Measurements from ENCODE around the gene PRKG2. TPM values are rescaled to one million over a fixed set of nuclear protein-coding genes. Genes with fewer than 3 reads are reported as not detected.

PRKG2 gene
- total RNA-seq, 1 donor from 2014 or later: 2.3 TPM

DNA sequence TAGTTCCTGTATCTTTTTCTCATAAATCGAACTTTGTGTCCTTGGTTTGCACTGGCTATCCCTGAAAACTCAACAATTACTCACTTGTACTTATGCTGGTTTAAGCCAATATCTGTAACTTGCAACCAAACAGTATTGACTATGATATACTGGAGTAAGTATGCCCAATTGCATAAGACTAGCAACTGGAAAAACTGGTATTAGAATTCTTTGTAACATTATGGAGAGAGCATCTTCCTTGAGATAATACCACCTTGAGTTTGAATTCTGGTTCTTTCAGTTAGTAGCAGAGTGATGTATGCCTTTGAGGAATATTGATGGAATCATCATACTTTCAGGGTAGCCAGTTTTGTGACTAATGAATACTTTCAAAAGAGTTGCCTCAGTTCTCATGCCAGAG is 156.4 kb downstream of the PRKG2 start:
- Histone ChIP-seq H3K79me2 (ENCODE audit: low read depth) (no peaks in the 10 kb centered on the region), H3K27ac (no peak overlapping the region)

DNA sequence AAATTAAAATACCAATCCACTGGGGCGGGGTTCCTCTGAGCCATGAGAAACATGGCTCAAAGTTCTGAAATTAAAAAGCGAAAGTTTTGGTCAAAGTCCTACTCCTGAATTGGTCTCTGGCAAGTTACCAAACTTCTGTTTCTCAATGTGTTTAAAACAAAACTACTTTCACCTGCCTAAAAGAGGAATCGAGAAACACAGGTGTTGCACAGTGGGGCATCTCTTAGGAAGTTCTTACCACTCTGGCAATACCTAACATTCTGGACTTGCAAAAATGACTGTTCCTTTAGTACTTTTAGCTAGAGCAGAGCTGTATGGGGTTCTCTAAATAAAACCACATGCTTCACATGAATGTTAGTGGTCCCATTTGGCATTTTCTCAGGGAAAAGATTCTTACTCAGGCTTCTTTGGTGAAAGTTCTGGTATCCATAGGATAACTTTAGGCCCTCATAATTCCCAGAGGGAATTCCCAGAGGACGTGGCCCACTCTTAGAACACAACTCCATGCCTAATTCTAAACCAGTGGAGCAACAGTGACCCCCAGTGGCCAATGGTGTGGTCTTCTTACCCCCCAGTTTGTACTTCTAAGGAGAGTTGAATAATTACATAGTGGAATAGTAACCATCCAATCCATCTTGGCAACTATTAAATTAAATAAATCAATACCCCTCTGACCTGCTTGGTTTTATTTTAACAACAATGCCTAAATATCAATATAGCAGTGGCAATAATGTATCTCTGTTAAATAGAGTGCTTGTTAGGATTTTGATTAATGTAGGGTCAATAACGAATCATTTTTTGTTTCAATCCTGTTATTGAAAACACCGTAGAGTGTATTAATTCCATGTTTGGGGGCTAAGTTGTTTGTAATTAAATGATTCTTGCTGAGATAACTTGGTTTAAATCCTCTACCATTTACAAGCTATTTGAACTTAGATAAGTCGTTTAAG is 162.6 kb downstream of the PRKG2 start:
- Histone ChIP-seq H3K9ac (no peak overlapping the region), H3K79me2 (ENCODE audit: low read depth) (no peaks in the 10 kb centered on the region), H3K27ac (no peak overlapping the region), H4K20me1 (ENCODE audit: low read depth) (no peaks in the 10 kb centered on the region), H3F3A (ENCODE audit: low read depth) (no peaks in the 10 kb centered on the region), H3K9me3 (ENCODE audit: low read depth) (no peaks in the 10 kb centered on the region), H3K36me3 (no peaks in the 10 kb centered on the region), H3K27me3 (peaks cover 35% of the 10 kb centered on the region), H3K4me2 (no peak overlapping the region), H3K4me1 (no peaks in the 10 kb centered on the region), H3K4me3 (no peak overlapping the region), H2AFZ (replicated peaks) (peak overlapping the region; percentile 61)
- Mint-ChIP-seq H3K27me3 (ENCODE audit: insufficient read depth, low read depth) (peaks cover 2% of the 10 kb centered on the region), H3K27ac (no peak overlapping the region), H3K4me3 (no peak overlapping the region), H3K36me3 (no peaks in the 10 kb centered on the region), H3K9me3 (no peaks in the 10 kb centered on the region), H3K4me1 (no peaks in the 10 kb centered on the region)
- TF ChIP-seq EZH2 (IDR thresholded peaks at IDR 0.05): no peak
- TF ChIP-seq CTCF (IDR thresholded peaks at IDR 0.05): peak; percentile 88
- DNase-seq (ENCODE audit: low spot score): peak; percentile 82

More for the DNA sequence above, 156.4 kb downstream of the PRKG2 start:
- H3K27me3 Mint-ChIP-seq (ENCODE audit: insufficient read depth, low read depth): peaks cover 2% of the 10 kb centered on the region
- Histone ChIP-seq H2AFZ (replicated peaks) (no peak overlapping the region), H3K27me3 (peaks cover 19% of the 10 kb centered on the region), H3K9ac (no peak overlapping the region), H3K9me3 (ENCODE audit: low read depth) (no peaks in the 10 kb centered on the region), H3K4me1 (no peaks in the 10 kb centered on the region), H3K4me3 (no peak overlapping the region), H3F3A (ENCODE audit: low read depth) (no peaks in the 10 kb centered on the region), H3K4me2 (no peak overlapping the region), H4K20me1 (ENCODE audit: low read depth) (no peaks in the 10 kb centered on the region), H3K36me3 (no peaks in the 10 kb centered on the region)
- no peak overlapping the region for H3K27ac Mint-ChIP-seq
- H3K4me3 Mint-ChIP-seq: no peak overlapping the region
- no peaks in the 10 kb centered on the region for H3K9me3 Mint-ChIP-seq
- no peaks in the 10 kb centered on the region for H3K36me3 Mint-ChIP-seq
- H3K4me1 Mint-ChIP-seq: no peaks in the 10 kb centered on the region
- TF ChIP-seq EZH2phosphoT487 (IDR thresholded peaks at IDR 0.05) (no peak), CTCF (IDR thresholded peaks at IDR 0.05) (no peak), EZH2 (IDR thresholded peaks at IDR 0.05) (no peak)
- no peak for DNase-seq (ENCODE audit: low spot score)

GRCh38 chr4:81049907-81050306 is 165.1 kb downstream of the PRKG2 start:
- Histone ChIP-seq H3K9ac (no peak overlapping the region), H3K4me1 (no peaks in the 10 kb centered on the region), H3K27me3 (peaks cover 37% of the 10 kb centered on the region), H3K27ac (no peak overlapping the region), H3K9me3 (ENCODE audit: low read depth) (no peaks in the 10 kb centered on the region), H3K79me2 (ENCODE audit: low read depth) (no peaks in the 10 kb centered on the region), H3K36me3 (no peaks in the 10 kb centered on the region), H3K4me3 (no peak overlapping the region), H3K4me2 (no peak overlapping the region), H2AFZ (replicated peaks) (no peak overlapping the region), H3F3A (ENCODE audit: low read depth) (no peaks in the 10 kb centered on the region), H4K20me1 (ENCODE audit: low read depth) (no peaks in the 10 kb centered on the region)
- no peak overlapping the region for H3K27ac Mint-ChIP-seq
- no peaks in the 10 kb centered on the region for H3K36me3 Mint-ChIP-seq
- H3K9me3 Mint-ChIP-seq: no peaks in the 10 kb centered on the region
- no peaks in the 10 kb centered on the region for H3K4me1 Mint-ChIP-seq
- TF ChIP-seq CTCF (IDR thresholded peaks at IDR 0.05): no peak
- TF ChIP-seq EZH2 (IDR thresholded peaks at IDR 0.05): no peak
- no peak for TF ChIP-seq EZH2phosphoT487 (IDR thresholded peaks at IDR 0.05)
- DNase-seq (ENCODE audit: low spot score): peak; percentile 16
- H3K27me3 Mint-ChIP-seq (ENCODE audit: insufficient read depth, low read depth): peaks cover 2% of the 10 kb centered on the region
- H3K4me3 Mint-ChIP-seq: no peak overlapping the region
